ENCODE data around the gene ITPA. TPM values are rescaled to one million over a fixed set of nuclear protein-coding genes. Genes with fewer than 3 reads are reported as not detected.

The ITPA gene
- 10 to 100 TPM; 29.9 to 77.4 TPM for total RNA-seq

DNA sequence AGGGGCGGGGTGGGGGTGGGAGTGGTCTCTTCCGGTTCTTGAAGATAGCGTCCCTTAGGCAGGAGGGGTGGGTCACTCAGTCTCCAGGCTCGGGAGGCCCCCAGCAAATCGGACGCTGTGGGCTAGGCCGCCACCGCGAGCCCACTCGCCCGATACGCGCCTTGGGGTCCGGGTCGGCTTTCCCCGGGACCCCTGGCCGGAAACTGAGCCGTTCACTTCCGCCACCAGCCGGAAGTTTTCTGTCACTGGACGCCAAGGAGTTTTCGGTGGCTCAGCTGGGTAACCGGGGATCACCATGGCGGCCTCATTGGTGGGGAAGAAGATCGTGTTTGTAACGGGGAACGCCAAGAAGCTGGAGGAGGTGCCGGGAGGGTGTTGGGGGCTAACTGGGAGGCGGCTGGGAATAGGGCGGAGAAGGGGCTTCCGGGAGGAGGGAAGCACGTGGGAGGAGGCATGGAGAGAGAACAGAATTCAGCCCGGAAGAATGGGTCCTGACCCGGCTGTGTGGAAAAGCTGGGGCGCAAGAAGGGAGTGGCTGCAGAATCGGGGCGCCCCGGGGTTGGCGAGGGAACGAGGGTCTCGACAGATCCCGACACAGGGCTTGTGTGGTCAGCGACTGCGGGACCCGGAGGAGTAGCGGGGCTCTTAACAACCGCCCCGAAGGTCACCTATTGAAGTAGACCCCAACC, at the start of gene ITPA:
Gene ITPA, plus strand, starts transcription at position 242 of the 689 bp plus-strand sequence. Its CDS starts 54 bp downstream, at position 296.
- Mint-ChIP-seq H3K9me3 (no peaks in the 10 kb centered on the region), H3K36me3 (peaks cover 16 to 28% of the 10 kb centered on the region in 2 donors), H3K27ac (peak within 1 kb of the TSS; percentile 98 to 100)
- peak; percentile 68 to 69 for DNase-seq (ENCODE audit: low spot score in 2 of 2)
- peak; percentile 65 for ATAC-seq

- H3K36me3 Mint-ChIP-seq, result peaks cover 19 to 24% of the 10 kb centered on the region in 2 donors
- H3K27ac Mint-ChIP-seq, result peak overlapping the region in 1 of 2 donors; percentile 98
- ATAC-seq (no peak), DNase-seq (ENCODE audit: low spot score in 2 of 2) (no peak)
- H3K9me3 Mint-ChIP-seq, result no peaks in the 10 kb centered on the region
These were observed 48.9 kb upstream of the ITPA start for GRCh38 chr20:3160418-3160817.

GRCh38 chr20:3161316-3162079, 47.8 kb upstream of the ITPA start:
- ATAC-seq (no peak), DNase-seq (ENCODE audit: low spot score in 2 of 2) (no peak)
- Mint-ChIP-seq H3K9me3 (no peaks in the 10 kb centered on the region), H3K27ac (peak overlapping the region in 1 of 2 donors; percentile 36), H3K36me3 (peaks cover 18 to 22% of the 10 kb centered on the region in 2 donors)

DNA sequence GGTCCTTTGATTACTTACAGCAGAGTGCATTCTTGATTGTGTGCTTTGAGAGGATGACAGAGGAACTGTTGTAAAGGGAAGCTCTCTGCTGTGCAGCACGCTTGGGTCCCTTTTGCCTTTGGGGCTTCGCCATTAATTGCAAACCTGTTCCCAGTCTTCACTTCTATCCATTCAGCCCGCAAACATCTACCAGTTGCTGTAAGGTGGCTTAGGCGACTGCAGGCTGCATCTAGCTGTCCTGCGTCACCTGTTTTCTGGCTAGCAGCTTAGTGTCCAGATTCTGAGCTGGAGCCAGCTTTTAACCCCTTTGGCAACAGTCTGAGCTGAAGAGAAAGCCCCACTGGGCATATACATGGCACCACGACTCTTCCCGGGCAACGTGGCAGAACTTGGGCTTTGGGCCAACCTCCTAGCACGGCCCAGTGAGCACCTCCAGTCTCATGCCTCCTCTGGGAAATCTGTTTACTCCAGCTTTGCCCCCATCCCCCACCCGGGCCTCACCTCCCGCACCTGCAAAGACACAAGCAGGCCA, 47.2 kb upstream of the ITPA start:
- no peak for ATAC-seq
- DNase-seq (ENCODE audit: low spot score in 2 of 2), result no peak
- Mint-ChIP-seq H3K9me3 (no peaks in the 10 kb centered on the region), H3K27ac (peak overlapping the region in 1 of 2 donors; percentile 36), H3K36me3 (peaks cover 11 to 16% of the 10 kb centered on the region in 2 donors)

DNA sequence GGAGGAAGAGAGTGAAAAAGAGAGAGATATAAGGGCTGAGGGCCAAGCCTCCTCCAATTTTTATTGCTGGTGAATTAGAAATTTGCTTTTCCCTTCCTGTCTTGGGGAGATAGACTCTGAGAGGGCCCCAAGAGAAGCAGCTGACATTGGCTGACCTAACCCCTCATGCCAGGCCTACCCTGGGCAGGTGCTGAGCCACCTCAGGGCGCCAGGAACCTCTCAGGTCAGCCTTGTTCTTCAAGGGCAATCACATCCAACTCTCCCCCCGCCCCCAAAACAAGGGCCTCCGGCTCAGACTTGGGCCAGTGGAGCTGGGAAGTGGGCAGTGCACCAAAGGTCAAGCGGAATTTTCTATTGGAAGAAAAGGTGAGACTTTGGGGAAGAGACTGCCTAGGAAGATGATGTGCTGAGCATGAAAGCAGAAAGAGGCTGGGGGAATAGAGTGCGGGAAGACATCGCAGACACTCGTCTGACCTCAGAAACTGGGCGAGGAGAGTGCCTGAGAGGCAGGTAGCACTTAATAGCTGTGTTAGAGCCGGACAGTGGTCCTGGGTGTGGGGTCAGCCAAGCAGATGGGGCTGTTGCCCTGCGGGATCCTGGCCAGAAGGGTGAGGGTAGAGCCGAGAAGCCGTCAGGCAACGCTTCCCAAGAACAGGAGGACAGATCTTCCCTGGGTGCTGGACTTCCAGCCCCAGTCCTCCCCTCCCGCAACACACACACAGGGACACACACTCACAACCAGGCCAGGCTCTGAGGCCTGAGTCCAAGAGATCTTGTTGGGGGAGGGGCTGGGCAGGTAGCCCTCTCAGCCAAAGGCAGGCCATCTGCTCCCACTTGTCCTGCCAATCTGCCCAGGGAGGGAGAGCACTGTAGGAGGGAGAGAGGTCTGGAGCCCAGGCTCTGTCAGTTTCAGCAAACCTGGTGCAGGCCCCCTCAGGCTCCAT, 45.9 kb upstream of the ITPA start:
- DNase-seq (ENCODE audit: low spot score in 2 of 2) (no peak), ATAC-seq (no peak)
- Mint-ChIP-seq H3K27ac (peak overlapping the region in 1 of 2 donors; percentile 7), H3K36me3 (peaks cover 11 to 15% of the 10 kb centered on the region in 2 donors), H3K9me3 (no peaks in the 10 kb centered on the region)

DNA sequence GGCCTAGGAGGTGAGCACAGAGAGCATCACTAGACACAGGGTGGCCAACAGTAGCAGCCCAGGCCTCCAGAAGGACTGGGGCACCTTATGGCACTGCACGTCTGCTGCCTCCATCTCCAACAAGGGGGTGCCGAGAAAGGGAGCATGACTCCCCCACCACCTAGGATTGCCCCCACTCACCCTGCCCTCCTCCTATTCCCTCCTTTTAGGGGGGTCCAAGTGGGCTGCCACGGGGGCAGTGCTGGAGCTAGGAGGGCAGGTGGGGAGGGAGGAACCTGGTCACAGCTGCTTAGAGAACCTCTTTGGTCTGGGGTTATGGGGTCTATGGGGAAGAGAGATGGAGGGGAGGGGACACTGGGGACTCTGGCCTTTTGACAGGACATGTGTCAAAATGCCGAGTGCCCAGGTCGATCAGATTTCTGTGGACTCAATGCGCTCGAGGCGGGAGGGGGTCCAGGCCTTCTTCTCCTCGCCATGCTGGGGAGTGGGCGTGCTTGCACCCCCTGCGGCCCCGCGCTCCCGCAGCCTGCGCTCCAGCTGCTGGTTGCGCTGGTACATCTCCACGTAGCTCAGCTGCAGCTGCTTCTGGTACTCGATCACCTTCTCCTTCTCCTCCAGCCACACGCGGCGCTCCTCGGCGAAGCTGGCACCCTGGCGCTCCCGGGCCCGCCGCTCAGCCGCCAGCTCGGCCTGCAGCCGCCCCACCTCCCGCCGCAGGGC, 45.1 kb upstream of the ITPA start:
- ATAC-seq (no peak), DNase-seq (ENCODE audit: low spot score in 2 of 2) (no peak)
- Mint-ChIP-seq H3K9me3 (no peaks in the 10 kb centered on the region), H3K27ac (no peak overlapping the region), H3K36me3 (peaks cover 4 to 8% of the 10 kb centered on the region in 2 donors)

- H3K27ac Mint-ChIP-seq, result no peak overlapping the region
- H3K9me3 Mint-ChIP-seq, result no peaks in the 10 kb centered on the region
- ATAC-seq, result no peak
- DNase-seq (ENCODE audit: low spot score in 2 of 2), result no peak
- H3K36me3 Mint-ChIP-seq, result peaks cover 0 to 2% of the 10 kb centered on the region in 2 donors
These were observed 44.4 kb upstream of the ITPA start for GRCh38 chr20:3164763-3165410.

DNA sequence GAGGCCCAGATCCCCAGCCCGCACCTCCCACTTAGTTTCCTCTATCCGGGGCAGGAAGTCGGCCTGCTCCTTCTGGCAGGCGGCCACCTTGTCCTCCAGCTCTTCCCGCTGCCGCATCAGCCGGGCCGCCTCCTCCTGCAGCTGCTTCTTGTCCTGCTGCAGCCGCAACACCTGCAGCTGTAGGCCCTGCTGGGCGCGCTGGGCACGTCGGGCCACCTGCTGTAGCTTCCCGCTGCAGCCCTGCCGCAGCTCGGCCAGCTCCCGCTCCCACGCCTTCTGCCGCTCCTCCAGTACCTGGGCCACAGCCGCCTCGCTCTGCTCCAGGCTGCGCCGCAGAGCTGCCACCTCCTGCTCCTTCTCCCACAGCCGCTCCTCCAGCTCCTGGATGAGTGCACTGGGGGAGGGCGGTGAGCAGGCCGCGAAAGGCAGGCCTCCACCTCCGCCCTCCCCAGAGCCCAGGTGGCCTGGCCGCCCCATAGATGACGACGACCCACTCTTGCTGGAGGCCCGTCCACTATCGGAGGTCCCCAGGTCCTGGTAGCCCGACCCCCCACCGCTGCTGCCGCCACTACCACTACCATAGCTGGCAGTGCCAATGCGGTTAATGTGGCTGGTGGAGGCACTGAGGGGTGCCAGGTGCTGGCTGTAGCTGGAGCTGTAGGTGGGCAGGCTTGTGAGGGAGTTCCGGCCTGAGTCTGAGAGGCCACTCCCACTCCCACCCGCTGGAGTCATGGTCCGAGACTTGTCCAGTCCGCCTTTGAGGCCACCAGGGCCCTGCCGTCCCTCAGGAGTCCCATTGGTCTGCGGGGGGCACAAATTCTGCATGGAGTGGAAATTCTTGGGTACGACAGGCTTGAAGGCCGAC, 43.6 kb upstream of the ITPA start:
- ATAC-seq, result no peak

GRCh38 chr20:3166338-3166912, 42.9 kb upstream of the ITPA start:
- Mint-ChIP-seq H3K9me3 (no peaks in the 10 kb centered on the region), H3K36me3 (no peaks in the 10 kb centered on the region), H3K27ac (no peak overlapping the region)
- ATAC-seq, result no peak
- DNase-seq (ENCODE audit: low spot score in 2 of 2), result no peak

More for the DNA sequence above, 43.6 kb upstream of the ITPA start:
- DNase-seq (ENCODE audit: low spot score in 2 of 2), result no peak
- Mint-ChIP-seq H3K9me3 (no peaks in the 10 kb centered on the region), H3K27ac (no peak overlapping the region), H3K36me3 (no peaks in the 10 kb centered on the region)

DNA sequence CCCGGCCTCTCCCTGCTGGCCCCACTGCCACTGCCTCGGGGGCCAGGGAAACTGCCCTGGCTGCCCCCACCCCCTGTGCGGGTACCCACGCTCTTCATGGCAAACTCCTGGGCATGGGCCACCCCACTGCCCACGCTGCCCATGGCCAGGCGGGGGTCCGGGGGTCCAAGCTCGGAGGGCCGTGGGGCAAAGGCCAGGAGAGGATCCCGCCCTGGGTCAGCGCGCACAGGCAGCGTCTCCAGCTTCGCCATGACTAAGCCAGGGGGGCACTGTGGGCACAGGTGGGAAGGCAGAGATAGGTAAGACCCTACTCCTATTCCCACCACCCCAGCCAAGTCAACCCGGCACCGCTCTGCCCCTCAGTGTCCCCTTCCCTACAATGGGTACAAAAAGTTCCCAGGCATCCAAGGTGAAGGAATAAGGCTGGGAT, 42.4 kb upstream of the ITPA start:
- H3K9me3 Mint-ChIP-seq, result no peaks in the 10 kb centered on the region

GRCh38 chr20:3167738-3168078, 41.6 kb upstream of the ITPA start:
- Mint-ChIP-seq H3K27ac (no peak overlapping the region), H3K9me3 (no peaks in the 10 kb centered on the region), H3K36me3 (no peaks in the 10 kb centered on the region)
- ATAC-seq (no peak), DNase-seq (ENCODE audit: low spot score in 2 of 2) (no peak)

More for the DNA sequence above, 42.4 kb upstream of the ITPA start:
- ATAC-seq (no peak), DNase-seq (ENCODE audit: low spot score in 2 of 2) (no peak)
- H3K27ac Mint-ChIP-seq, result no peak overlapping the region
- no peaks in the 10 kb centered on the region for H3K36me3 Mint-ChIP-seq

DNA sequence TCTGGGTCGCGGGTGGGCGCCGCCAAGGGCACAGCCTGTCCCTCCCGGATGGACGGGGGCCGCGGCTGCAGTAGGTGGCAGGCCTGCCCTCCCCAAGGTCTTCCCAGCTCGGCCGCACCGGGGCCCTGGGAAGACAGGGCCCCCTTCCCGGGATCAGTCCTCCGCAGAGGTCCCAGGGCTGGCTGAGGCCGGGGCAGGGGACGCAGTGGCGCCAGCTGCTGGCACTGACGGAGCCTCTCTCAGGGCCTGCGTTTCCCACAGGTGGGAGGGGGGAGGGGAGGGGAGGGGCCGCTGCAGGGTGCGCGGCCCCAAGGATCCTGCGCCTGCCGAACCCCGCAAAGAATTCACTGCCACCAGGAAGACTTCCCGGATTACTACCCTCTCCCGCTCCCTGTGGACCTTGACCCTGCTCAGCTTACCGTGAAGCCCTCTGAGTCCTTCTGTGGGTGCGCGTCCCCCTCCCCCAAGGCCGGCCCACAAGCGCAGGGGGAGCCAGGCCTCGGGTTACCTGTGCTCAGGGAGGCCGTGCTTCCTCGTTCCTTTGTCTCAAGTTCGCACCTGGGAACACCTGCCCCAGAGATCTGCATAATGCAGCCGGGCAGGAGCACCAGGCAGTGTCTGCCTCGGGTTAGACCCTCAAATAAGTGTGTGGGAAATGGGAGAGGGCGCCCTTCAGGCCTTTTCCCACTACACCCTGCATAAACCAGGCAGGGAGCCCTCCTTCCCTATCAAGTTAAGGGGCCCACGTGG, 41.0 kb upstream of the ITPA start:
- H3K9me3 Mint-ChIP-seq, result no peaks in the 10 kb centered on the region
- no peak for ATAC-seq
- DNase-seq (ENCODE audit: low spot score in 2 of 2), result no peak
- H3K27ac Mint-ChIP-seq, result no peak overlapping the region
- H3K36me3 Mint-ChIP-seq, result no peaks in the 10 kb centered on the region

- no peaks in the 10 kb centered on the region for H3K36me3 Mint-ChIP-seq
- ATAC-seq (no peak), DNase-seq (ENCODE audit: low spot score in 2 of 2) (no peak)
- H3K27ac Mint-ChIP-seq, result no peak overlapping the region
- no peaks in the 10 kb centered on the region for H3K9me3 Mint-ChIP-seq
These were observed 40.3 kb upstream of the ITPA start for GRCh38 chr20:3168829-3169590.
